ENCODE measurements around the gene ADORA2B.
"Not testable (repeated sequence)": the region's sequence is repeated elsewhere in the genome, so short reads cannot be mapped to it uniquely, and the experiment has no call there.

Gene ADORA2B

GRCh38 chr17:15944759-15945526 lies at the start of gene ADORA2B:
TSS of gene ADORA2B (plus strand) at chr17:15945130. CDS start at chr17:15945249, 119 bp downstream.
- DNase-seq = peak; percentile 79

- no peak for DNase-seq
Observed at GRCh38 chr17:15896277-15896676, 48.7 kb upstream of the ADORA2B start.

GRCh38 chr17:15896834-15897233 lies 48.1 kb upstream of the ADORA2B start:
- no peak for DNase-seq

- DNase-seq = not testable (repeated sequence)
Observed at GRCh38 chr17:15899596-15899995, 45.3 kb upstream of the ADORA2B start.

- no peak for DNase-seq
Observed at GRCh38 chr17:15900871-15901270, 44.1 kb upstream of the ADORA2B start.

- DNase-seq = not testable (repeated sequence)
Observed at GRCh38 chr17:15905236-15905635, 39.7 kb upstream of the ADORA2B start.

- DNase-seq = no peak
Observed at GRCh38 chr17:15907290-15907689, 37.6 kb upstream of the ADORA2B start.

- DNase-seq = no peak
Observed at GRCh38 chr17:15908378-15908777, 36.6 kb upstream of the ADORA2B start.

GRCh38 chr17:15909481-15909991 lies 35.4 kb upstream of the ADORA2B start:
- DNase-seq = no peak

GRCh38 chr17:15910791-15911190 lies 34.1 kb upstream of the ADORA2B start:
- no peak for DNase-seq

- DNase-seq = not testable (repeated sequence)
Observed at GRCh38 chr17:15911701-15912100, 33.2 kb upstream of the ADORA2B start.

GRCh38 chr17:15912416-15912955 lies 32.4 kb upstream of the ADORA2B start:
- no peak for DNase-seq

- no peak for DNase-seq
Observed at GRCh38 chr17:15913826-15914225, 31.1 kb upstream of the ADORA2B start.

- DNase-seq = no peak
Observed at GRCh38 chr17:15914400-15915170, 30.3 kb upstream of the ADORA2B start.

GRCh38 chr17:15915961-15916360 lies 29.0 kb upstream of the ADORA2B start:
- no peak for DNase-seq

- no peak for DNase-seq
Observed at GRCh38 chr17:15917021-15917437, 27.9 kb upstream of the ADORA2B start.

- peak; percentile 28 for DNase-seq
Observed at GRCh38 chr17:15917438-15918027, 27.4 kb upstream of the ADORA2B start.

- no peak for DNase-seq
Observed at GRCh38 chr17:15918261-15918660, 26.7 kb upstream of the ADORA2B start.

- no peak for DNase-seq
Observed at GRCh38 chr17:15918661-15919259, 26.2 kb upstream of the ADORA2B start.

- DNase-seq = no peak
Observed at GRCh38 chr17:15919466-15919865, 25.5 kb upstream of the ADORA2B start.

- DNase-seq = no peak
Observed at GRCh38 chr17:15920758-15921239, 24.1 kb upstream of the ADORA2B start.

- DNase-seq = no peak
Observed at GRCh38 chr17:15921640-15922039, 23.3 kb upstream of the ADORA2B start.

- no peak for DNase-seq
Observed at GRCh38 chr17:15922586-15922985, 22.3 kb upstream of the ADORA2B start.
